Stimulated activated CD8-positive, alpha-beta memory T cell treated with anti-CD3 and anti-CD28 coated beads, Interleukin-12 subunit alpha, Interleukin-12 subunit beta, amount 100 ng/mL, for 1 hour (primary cell): ENCODE results near the gene TM4SF18.
"Not testable (repeated sequence)": the region's sequence is repeated elsewhere in the genome, so short reads cannot be mapped to it uniquely, and the experiment has no call there.

ENCODE experiments used
- DNase-seq: peaks from one replicate; pipeline ENCODE4 v3.0.0-alpha.2; 2020; ENCODE audit warnings: low read depth

TM4SF18 gene

DNA sequence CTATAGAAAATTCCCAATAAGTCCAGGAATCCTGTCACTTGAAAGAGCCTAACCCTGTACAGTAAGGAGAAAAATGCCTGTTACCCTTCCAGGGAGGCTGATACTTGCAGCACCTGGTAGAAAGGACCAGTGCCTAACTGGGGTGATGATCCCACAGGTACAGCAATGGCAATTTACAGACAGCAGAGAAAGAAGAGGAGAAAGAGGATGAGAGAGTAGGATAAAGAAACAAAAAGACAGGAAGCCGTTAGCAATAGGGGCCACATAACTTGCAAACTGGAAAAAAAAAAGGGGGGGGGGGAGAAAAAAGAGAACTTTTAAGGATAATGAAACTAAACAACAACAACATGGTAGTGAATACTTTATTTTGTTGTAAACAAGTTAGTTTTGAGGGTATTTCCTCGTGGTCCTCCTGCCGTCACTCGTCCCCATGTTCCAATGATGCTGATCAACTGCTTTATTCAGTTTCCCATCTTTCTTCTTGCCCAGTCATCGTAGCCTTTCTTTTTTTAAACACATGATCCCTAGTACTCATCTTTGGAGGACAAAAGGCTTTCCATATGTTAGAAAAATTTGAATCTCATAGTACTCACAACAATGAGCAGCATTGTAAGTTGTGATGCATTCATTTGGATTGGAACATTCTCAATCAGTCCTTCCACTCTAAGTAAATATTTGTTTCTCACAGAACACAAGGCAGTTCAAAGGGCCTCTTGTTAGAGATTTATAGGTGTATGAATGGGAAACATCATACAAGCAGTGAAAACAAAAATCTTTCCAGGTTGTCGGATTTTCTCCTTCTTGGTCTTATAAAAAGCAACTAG lies 35.5 kb upstream of the TM4SF18 start:
- no peak for DNase-seq

- DNase-seq = no peak
These were observed 34.8 kb upstream of the TM4SF18 start for GRCh38 chr3:149368201-149368673.

DNA sequence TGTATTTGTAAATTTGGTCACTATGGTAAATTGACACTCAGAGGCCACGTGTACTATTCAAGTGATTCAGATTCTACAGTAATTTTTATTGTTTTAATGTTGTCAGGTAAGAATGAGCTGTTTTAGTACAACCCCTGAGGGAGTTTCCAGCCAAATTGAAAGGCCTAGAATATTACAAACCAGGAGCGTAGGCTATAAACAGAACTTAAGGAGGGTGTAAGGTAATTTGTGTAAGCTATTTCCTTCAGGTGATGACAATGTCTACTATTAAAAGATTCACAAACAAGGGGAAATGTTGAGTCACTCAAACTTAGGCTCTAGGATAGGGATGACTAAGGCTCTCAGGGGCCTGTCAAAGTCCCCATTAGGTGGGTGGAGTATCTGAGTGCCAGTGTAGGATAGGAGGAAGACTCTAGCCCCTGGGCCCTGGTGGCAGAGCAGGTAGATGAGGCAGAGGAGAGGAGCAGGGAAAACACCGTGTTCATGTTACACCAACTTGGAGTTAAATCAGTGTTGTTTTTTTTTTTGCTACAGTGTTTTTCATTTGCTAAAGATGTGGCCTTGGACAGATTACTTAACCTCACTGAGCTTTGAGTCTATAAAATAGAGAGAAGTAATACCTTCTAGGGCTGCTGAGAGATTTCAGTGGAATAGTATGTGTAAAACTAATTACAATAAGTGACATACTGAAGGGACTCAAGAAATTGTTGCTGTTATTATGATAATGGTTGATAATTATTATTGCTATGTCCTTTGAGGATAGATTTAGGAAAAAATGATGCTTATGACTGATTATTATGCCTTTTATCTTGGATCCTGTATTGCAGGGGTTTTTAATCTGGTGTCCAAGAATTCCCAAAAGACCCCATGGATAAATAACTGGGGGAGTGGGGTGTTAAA lies 33.8 kb upstream of the TM4SF18 start:
- DNase-seq = no peak

- DNase-seq = no peak
These were observed 32.6 kb upstream of the TM4SF18 start for GRCh38 chr3:149366031-149366430.

DNA sequence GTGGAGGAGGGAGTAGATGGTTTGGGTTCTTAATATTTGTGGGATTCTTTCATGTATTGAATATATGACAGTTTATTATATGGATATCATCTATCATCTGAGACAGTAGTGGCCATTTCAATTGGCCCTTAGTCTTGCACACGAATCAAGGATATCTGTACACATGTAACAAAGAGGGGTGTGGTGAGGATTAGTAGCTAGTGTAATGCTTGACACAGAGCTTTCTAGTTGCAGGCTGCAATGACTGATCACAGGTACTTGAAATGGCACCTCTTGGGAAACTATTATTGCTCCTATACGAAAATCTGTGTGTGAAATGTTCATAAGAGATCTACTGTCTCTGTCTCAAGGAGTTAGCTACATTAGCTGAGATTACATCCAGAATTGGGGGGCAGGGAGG lies 31.2 kb upstream of the TM4SF18 start:
- DNase-seq = no peak

GRCh38 chr3:149363053-149363452 lies 29.6 kb upstream of the TM4SF18 start:
- DNase-seq = no peak

DNA sequence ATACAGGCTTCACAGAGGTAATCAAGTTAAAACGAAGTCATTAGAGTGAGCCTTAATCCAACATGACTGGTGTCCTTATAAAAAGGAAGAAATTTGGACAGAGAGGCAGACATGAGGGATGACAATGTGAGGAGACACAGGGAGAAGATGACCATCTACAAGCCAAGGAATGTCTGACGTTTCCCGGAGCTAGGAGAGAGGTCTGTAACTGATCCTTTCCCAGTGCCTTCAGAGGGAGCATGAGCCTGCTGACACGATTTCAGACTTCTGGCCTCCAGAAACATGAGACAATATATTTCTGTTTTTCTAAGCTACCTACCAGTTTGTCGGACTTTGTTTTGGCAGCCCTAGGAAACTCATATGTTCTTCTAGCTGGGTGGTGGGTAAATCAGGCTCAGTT lies 28.9 kb upstream of the TM4SF18 start:
- no peak for DNase-seq

DNA sequence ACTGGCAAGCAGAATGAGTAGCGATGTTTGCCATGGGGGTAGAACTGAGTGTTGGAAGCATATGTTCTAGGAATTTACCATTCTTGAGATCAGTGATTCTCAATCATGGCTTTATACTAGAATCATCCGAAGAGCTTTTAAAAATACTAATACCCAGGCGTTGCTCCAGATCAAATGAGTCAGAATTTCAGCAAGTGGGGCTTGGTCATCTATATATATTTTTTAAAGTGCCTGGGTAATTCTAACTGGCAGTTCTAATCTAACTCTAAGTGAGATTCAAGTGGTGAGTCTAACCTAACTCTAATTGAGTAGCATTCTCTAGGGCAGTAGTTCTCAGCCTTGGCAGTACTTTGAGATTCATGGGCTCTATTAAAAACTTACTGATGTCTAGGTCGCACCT lies 23.2 kb upstream of the TM4SF18 start:
- no peak for DNase-seq

DNA sequence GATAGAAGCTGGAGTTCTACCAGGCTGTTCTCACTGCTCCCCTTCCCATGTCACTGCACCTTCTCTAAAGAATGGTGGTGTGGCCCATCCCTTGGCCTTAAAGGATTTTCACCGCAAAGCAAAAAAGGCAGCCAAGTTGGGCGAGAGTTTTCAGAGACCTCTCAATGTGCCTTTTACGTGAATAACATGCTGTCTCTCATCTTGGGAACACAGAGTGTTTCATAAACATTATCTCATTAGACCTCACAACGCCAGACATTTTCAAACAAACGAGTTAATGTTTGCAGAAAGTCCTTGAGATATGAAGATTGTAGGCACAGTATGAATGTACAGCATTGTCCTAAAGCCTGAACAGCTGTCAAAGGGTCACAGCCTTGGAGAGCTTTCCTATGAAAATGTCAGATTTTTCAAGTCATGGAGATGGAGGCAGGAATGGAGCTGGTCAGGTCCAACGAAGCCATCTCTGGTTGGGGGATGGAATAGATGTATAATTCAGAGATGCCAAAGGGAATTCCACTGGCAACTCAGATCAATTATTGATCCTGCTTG lies 22.7 kb upstream of the TM4SF18 start:
- DNase-seq = no peak

DNA sequence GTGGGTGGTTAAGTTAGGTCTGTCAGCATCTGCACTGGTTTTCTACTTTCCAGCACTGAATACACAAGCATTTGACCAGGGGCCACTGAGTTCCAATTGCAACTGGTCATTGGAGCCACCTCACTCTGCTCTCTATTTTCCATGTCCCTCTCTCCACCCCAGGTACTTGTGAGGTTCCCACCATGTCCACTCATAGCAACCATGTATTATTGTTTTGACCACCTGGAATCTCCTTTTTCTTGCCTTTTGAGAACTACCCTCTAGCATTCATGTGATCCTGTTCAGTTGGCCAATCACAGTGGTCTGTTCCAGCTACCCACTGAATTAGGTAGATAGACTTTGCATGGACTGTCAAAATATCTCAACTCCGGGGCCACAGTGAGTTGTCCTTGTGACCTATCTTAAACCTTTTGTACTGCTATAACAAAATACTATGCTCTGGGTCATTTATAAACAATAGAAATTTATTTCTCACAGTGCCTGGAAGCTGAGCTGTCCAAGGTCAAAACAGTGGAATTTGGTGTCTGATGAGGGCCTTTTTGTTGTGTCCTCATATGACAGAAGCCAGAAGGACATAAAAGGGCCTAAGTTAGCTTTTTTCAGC lies 20.2 kb upstream of the TM4SF18 start:
- DNase-seq = no peak

GRCh38 chr3:149352556-149352955 lies 19.1 kb upstream of the TM4SF18 start:
- no peak for DNase-seq

DNA sequence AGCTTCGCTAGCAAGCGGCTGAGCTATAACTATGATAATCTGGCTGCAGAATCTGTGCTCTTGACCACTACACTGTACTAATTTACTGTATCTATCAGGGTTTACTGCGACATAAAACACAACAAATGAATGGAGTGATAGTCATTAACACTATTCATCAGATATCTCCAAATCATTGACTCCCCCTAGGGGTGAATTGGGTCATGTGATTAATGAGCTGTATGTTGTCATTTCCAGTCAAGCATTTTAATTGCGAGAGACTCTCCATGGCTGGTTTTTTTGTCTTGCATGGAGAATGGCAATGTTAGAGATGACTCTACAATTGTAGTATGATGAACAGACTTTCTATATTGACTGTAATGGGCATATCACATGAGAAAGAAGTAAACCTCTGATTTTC lies 10.5 kb upstream of the TM4SF18 start:
- DNase-seq = no peak

GRCh38 chr3:149342413-149343380 lies 9.3 kb upstream of the TM4SF18 start:
- no peak for DNase-seq

- DNase-seq = no peak
These were observed 7.0 kb upstream of the TM4SF18 start for GRCh38 chr3:149340310-149340933.

GRCh38 chr3:149339931-149340309 lies 6.5 kb upstream of the TM4SF18 start:
- DNase-seq = no peak

- DNase-seq = not testable (repeated sequence)
These were observed 4.0 kb upstream of the TM4SF18 start for GRCh38 chr3:149337486-149337885.

DNA sequence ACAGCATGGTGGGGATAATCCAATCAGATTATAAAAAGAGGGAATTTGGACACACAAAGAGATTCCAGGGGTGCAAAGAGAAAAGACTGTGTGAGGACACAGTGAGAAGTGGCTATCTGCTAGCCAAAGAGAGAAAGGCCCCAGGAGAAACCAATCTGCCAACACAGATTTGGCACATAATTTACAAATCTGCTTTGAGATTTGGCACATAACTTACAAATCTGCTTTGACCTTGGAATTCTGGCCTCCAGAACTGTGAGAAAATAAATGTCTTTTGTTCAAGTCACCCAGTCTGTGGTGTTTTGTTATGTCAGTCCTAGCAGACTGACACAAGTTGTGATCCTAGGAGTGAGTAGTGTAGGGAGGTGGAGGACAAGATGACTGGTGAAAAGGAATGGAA lies 3.5 kb upstream of the TM4SF18 start:
- no peak for DNase-seq

- DNase-seq = no peak
These were observed 665 bp downstream of the TM4SF18 start for GRCh38 chr3:149332771-149333170.

- DNase-seq = no peak
These were observed 1.1 kb downstream of the TM4SF18 start for GRCh38 chr3:149332227-149332765.

DNA sequence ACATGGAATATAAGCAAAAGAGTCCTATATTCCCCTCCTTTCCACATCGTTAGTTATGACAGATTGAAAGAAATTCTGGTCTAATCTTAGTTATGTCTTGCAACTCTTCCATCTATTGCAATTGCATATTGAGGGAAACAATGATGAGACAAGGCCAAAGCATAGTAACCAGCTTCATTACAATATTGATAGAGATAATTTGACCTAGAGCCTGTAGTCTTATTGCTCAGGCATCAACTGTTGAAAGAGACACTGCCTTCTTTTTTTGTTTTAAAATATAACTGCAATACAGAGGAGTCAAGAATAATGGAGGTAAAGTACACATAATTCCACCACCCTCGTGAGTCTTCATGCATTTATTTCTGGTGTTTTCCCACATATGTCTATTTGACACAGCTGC lies 2.0 kb downstream of the TM4SF18 start:
- no peak for DNase-seq
